HG03432 (cell line): ENCODE data around the gene HMGCL.
"Not testable (repeated sequence)": the region's sequence is repeated elsewhere in the genome, so short reads cannot be mapped to it uniquely, and the experiment has no call there.

Experiments used
- ATAC-seq: cut with Tn5 transposase; IDR thresholded peaks from one replicate; pipeline ENCODE4 v1.9.1; 2021; ENCODE audit warnings: mild to moderate bottlenecking, moderate library complexity; ENCODE audit not compliant: unreplicated experiment

Gene HMGCL

DNA sequence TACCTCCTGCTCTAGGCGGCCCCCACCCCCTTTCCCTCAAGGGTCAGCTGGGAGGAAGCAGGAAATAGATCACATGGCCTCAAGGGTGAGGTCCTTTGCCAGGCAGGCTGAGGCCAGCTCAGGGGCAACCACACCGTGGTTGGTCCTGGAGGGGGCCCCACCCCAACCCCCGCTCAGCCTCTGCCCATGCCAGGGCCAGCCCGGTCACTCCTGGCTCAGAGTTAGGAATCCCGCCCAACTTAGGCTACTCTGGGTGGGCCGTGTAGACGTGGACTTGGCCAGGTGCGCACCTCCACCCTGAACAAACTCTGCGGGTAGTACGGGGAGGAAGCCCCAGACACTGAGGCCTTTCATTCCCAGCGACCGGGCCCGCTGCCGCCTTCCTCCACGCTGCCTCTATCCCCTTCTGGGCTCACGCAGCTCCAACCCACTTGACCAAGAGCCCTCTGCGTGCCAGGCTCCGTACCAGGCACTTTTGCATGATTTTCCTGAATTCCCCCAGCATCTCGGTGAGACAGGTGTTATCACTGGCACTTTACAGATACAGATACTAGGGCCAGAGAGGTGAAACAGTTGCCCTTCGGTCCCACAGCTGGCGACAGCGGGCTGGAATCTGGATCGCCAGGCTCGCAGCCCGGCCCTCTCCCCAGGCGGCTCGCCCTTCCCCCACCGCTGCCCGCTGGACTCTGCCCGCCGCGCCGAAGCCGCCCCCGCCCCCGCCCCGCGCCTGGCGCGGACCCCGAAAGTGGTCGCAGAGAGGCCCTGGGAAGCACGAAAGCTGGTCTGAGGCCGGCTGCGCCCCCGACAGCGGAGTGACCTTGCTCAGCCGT, 25.4 kb downstream of the HMGCL start:
- peak; percentile 18 for ATAC-seq

DNA sequence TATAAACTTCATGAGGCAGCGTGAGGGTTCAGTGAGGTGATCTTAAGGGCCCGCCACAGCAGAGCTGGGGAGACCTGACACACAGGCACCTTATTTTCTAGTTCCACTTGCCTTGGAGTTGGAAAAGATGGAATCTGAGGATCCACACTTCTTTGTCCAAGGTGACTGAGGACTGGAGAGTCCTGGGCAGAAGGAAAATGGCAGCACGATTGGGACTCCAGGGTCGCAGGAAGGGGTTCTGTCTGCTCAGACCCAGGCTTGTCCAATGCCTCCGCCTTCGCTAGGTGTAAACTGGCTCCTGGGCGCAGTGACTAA, 26.0 kb downstream of the HMGCL start:
- no peak for ATAC-seq

DNA sequence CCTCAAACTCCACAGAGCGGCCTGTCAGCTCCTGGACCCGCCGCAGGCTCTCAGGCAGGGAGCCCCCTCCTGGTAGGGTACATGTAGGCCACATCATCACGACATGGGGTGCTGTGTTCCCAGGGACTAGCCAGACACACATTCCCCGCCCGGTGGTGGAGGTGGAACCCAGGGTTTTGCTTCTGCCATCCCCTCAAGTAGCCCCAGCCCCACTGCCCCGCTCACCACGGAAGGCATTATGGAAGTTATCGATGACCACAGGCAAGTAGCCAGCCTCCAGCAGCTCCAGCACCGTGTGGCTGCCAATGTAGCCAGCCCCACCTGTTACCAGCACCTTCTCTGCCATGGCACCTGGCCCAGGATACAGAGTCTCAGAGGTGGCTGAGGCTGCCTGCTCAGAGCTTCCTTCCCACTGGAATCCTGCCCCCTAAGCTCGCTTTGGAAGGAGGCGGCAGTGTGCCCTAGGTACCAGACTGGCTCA, 26.5 kb downstream of the HMGCL start:
- no peak for ATAC-seq

DNA sequence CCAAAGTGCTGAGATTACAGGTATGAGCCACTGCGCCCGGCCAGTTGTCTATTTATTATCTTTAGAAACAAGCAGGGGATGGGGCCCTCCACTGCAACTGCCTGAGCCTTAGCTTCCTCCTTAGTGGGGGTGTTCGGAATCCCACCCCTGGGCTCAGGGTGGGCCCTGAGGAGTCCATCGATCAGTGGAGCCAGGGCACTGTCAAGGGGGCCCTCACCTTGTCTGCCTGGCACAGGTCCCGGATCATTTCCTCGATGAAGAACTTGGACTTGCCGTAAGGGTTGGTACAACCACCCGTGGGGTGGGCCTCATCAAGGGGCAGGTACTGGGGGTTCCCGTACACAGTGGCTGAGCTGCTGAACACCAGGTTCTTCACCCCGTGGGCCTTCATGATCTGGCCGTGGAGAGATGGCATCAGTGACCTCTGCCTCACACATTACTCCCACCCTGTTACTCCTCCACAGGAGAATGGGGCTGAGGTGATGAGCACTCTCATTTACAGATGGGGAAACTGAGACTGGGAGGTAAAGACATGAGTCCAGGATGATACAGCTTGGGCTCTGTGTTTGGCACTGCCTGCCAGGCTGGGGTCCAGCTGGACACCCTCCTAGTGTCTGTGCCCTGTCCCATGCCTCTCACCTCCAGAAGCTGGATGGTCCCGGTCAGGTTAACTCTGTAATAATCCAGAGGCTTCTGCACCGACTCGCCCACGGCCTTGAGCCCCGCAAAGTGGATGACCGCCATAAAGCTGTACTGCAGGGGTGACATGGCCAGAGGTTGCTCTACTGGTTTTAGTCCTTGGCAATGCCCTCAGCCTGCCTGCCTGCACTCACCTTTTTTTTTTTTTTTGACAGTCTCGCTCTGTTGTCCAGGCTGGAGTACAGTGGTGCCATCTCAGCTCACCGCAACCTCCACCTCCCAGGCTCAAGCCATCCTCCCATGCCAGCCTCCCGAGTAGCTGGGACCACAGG, 27.5 kb downstream of the HMGCL start:
- no peak for ATAC-seq

DNA sequence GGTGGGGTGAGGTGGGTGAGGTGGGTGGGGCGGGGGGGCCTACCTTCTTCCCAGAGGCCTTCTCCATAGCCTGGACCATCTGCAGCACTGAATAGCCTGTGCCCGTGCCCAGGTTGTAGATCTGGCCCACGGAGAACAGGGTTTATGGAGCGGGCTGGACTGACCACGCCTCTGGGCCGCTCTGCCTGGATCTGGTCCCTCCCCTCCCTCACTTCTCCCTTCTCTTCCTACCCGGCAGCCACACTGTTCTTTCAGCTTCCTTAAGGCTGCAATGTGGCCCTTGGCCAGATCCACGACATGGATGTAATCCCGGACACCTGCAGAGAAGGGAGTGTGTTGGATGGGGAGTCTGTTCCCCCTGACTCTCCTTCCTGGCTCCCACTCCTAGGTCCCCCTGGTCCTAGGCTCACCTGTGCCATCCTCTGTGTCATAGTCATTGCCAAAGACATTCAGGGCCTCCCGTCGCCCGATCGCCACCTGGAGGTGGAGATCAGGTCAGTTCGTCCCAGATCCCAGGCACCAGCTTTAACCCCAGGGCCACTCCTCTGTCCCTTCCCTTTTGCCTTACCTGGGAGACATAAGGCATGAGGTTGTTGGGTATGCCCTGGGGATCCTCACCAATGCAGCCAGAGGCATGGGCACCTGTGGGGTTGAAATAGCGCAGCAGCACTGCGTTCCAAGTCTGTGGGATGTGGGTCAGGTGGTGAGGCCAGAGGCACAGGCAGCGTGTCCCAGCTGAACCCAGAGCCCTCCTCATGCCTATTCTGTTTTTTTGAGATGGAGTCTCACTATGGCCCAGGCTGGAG, 28.6 kb downstream of the HMGCL start:
- ATAC-seq: no peak

DNA sequence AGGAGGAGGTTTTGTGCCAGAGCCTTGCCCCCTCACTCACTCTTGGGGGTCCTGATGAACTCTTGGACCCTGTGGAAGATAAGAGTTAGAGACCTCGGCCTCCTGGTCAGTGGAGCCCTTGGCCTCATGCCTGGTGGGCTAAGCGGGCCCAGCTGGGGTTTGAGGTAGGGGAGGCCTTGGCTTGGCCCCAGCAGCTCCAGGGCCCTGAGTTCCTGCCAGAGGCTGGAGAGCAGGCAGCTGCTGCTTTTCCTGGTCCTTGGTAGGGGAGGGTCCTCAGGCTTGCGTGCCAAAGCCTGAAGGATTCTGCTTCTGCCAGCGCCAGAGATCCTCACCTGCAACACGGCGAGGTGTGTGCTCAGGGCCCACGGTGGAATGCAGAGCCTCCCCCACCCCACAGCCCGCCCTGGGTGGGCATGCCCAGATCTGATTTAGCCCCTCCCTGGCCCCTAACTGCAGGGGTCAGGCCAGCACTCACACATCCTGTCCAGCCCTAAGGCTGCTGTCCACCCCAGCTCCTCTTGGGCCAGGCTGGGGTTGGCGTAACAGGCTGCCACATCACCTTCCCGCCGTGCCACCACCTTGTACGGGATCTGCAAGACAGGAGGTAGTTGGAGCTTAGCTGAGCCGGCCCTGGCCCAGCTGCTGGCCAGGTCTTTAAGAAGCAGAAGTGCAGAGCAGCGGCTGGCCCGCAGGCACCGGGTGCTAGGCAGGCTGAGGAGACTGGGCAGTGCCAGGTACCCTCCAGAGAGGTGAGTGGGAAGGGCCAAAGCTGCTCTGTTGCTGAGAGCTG, 29.4 kb downstream of the HMGCL start:
- ATAC-seq: no peak

DNA sequence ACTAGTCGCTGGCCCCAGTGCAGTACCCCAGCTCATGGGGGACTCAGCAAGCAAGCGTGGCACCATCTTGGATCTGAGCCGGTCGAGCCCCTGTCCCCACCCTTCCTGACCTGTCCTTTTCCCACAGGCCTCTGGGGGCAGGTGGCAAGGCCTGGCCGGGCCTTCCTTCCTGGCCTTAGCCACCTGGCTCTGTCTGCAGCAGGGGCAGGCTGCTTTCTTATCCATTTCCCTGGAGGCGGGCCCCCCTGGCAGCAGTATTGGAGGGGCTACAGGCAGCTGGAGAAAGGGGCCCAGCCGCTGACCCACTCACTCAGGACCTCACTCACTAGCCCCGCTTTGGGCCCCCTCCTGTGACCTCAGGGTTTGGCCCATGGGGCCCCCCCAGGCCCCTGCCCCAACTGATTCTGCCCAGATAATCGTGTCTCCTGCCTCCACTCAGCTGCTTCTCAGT, 30.5 kb downstream of the HMGCL start:
- ATAC-seq: not testable (repeated sequence)

DNA sequence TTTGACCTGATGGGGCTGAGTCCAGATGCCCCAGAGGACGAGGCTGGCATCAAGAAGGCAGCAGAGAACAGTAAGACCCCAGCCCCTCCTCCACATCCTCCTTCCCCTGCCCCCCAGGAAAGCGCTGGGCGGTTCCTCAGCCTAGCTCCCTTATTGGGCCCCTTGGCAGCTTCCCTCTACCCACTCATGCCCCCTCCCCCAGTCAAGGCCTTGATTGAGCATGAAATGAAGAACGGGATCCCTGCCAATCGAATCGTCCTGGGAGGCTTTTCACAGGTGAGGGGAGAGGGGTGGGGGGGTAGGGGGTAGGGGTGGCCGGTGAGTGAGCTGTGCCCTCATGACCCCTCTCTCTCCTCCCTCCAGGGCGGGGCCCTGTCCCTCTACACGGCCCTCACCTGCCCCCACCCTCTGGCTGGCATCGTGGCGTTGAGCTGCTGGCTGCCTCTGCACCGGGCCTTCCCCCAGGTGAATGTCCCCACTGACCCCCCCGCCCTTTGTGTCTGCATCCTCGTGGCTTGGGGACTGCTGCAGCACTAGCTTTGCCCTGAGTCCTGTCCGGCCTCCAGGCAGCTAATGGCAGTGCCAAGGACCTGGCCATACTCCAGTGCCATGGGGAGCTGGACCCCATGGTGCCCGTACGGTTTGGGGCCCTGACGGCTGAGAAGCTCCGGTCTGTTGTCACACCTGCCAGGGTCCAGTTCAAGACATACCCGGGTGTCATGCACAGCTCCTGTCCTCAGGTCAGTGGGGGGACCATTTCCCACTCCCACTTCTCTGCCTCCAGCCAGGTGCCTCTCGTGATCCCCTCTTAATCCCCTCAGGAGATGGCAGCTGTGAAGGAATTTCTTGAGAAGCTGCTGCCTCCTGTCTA, 31.1 kb downstream of the HMGCL start:
- no peak for ATAC-seq

DNA sequence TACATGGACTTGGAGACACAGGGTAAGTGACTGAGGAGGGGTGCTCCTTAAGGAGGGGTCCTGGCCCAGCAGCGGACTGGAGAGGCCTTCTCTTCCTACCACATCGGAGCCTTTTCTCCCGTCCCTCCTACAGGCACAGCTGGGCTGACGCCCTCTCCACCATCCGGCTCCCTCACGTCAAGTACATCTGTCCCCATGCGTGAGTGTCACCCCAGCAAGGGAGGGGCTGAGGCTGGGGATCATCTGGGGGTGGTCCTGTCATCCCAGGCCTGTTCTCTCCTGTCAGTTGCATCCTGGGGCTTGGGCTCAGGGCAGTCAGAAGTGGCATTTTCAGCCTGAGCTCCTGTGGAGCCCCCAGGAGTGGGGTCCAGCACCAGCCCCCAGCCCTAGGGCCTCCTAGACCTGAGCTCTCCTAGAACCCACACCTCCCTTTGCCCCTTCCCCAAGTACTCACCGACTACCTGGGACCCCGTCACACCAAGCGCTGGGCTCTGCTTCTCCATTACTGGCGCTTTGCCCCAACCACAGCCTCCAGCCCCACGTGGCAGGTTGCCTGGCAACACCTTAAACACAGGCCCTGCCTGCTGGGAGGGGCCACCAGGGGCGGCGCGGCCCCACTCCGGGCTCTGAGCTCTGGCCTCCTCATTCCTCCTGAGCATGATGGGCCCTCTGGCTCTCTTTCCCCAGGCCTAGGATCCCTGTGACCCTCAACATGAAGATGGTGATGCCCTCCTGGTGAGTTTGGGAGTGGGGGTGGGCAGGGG, 32.0 kb downstream of the HMGCL start:
- no peak for ATAC-seq

DNA sequence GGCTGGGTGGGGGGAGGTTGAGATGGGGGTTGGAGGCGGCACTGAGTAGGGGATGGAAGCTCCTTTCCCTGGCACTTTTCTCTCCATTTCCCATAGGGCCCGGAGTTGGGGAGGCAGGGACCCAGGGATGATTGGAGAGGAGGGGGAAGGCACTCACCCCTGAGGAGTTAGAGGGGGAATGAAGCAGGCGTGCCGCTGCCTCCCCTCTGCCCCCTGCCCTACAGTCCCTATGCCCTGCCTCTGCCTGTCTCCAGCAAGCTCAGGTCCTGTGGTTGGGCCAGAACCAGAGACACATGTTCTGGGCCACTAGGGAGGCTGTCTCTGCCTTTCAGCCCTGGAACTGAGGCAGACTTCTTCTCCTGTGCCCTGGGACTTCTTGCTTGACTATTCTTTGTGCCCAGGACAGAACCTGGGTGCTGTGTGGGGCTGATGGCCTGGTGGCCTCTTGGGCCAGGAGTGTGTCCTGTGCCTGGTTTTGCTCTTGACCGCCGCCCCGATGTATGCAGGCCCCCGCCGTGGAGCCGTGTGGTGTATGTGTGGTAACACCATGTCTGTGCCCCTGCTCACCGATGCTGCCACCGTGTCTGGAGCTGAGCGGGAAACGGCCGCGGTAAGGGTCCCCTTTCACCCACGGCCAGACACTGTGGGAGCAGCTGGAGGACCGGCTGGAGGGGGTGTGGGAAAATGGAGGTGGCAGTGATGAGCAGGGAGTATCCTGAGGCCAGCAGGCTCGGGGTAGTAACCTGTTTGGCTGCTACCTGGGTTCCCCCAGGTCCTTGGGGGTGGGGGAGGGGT, 32.9 kb downstream of the HMGCL start:
- no peak for ATAC-seq

DNA sequence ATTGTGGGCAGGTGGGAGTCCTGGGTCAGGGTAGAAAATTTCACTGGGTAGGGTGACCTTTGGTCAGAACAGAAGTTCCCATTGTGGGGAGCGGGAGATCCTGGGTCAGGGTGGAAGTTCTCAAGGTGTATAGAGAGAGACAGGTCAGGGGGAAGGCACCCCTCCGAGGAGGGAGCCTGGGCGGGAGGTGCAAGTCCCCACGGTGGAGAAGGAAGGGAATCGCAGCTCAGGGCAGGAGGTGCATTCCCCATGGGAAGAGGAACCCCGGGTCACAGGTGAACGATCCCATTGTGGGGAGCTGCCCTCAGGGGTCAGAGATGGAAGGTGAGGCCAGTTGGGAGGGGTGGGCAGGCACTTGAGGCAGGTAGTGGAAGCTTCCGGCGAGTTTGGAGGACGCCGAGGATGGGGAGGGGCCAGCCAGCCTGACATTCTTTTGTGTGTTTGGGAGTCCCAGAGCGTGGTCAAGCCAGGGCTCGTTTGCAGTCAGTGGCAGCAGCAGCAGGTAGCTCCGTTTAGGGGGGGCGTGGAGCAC, 33.6 kb downstream of the HMGCL start:
- peak; percentile 12 for ATAC-seq

DNA sequence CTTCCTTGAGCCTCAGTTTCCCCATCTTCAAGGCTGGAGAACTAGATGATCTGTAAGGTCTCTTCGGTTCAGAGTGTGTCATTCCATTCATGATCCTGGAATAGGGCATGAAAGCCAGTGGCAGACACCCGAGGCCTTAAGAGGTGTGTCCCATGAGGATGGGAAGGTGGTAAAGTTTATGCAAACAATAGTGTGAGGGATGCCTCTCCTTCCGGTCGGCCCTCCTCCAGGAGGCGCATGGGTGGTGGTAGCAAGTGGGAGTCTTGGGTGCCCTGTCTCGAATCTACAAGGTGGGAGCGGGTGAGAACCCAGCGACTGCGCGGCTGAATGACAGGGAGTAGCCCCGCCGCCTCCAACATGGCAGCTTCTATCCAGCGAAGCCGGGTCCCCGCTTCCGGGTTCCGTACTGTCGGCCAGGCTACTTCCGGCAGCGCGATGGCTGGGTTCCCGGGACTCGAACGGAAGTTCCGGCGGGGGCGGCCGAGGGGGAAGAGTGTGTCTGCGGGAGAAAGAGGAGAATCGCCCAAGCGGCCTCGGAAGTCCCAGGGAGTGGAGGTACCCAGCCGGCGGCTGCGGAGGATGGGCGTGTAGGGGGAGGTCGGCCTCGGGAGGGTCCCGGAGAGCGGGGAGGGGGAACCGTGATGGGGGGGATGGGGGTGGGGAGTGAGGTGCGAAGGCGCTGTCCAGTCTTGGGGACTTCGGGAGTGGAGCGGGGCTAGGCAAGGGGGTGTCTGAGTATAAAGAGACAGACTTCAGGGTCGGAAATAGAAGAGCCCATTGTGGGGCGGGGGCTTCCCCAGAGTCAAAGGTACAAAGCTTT, 34.3 kb downstream of the HMGCL start, which contains the start of gene LYPLA2:
TSS of gene LYPLA2 (plus strand) at position 450 of the 820 bp plus-strand sequence. CDS start 1,538 bp downstream, outside the sequence.
- ATAC-seq: peak; percentile 82

DNA sequence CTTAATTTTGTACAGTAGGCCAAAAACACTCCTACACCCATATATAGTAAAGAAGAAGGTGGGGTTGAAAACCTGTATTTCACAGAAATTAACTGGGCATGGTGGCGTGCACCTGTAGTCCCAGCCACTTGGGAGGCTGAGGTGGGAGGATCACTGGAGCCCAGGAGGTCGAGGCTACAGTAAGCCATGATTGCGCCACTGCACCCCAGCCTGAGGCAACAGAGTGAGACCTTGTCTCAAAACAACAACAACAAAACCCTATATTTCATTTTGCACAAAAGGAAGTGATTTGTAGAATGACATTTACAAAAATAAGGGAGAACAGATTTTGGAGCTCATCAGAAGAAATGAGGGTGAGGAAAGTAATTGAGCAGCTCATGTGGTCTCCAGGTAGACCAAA, 36.5 kb downstream of the HMGCL start:
- no peak for ATAC-seq

DNA sequence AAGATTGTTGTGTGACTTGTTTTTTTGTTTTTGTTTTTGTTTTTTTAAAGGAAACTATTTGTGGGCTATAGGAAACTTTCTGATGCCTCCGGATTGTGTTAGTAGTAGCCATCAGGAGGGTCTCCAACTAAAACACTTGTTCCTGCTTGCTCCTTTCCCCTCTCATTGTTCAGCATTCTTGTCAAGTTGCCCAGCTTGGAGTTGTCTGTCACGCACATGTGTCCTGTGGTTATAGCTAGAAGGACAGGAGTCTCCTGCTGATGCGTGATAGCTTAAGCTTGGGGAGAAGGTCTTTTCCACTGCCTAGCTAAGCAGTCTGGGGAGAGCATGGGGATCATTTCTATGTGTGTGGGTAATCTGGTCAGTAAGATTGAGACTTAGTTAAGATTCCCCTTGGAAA, 37.5 kb downstream of the HMGCL start:
- no peak for ATAC-seq

DNA sequence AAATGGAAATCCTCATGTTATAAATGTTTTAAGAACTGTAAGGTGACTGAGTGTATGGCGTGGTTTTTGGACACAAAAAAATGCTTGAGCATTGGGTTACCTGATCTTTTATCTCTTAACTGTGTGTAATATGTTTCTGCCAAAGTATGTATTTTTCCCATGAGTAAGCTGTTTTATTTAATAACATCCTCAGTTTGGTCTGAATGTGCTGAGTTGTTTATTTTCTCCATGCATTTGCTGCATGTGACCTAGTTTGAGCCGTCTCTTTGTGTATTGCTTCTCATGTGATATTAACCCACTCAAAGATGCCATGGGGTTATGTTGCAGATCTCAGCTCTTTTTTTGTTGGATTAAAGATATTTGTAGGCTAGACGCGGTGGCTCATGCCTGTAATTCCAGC, 40.4 kb downstream of the HMGCL start:
- no peak for ATAC-seq

DNA sequence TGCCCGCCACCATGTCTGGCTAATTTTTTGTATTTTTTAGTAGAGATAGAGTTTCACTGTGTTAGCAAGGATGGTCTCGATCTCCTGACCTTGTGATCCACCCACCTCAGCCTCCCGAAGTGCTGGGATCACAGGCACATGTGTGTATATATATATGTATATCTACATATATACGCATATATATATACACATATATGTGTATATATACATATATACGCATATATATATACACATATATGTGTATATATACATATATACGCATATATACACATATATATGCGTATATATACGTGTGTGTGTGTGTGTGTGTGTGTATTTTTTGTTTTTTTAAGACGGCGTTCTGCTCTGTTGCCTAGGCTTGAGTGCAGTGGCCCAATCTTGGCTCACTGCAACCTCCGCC, 42.1 kb downstream of the HMGCL start:
- not testable (repeated sequence) for ATAC-seq
